ENCODE measurements around the gene DCTN1. TPM values are rescaled to one million over a fixed set of nuclear protein-coding genes. Genes with fewer than 3 reads are reported as not detected.
"Not testable (repeated sequence)": the region's sequence is repeated elsewhere in the genome, so short reads cannot be mapped to it uniquely, and the experiment has no call there.

Gene DCTN1
- total RNA-seq, 1 donor from 2014 or later, result 100 TPM

- H3K9me3 ChIP-seq (ENCODE audit: low read depth), result no peaks in the 10 kb centered on the region
- H3K79me2 ChIP-seq (ENCODE audit: low read depth), result peaks cover 16% of the 10 kb centered on the region
- H3K9ac ChIP-seq, result no peak overlapping the region
- no peak overlapping the region for H3K4me3 ChIP-seq
- no peak for DNase-seq (ENCODE audit: low spot score)
- no peak overlapping the region for H3K4me2 ChIP-seq
- Mint-ChIP-seq H3K27ac (no peak overlapping the region), H3K27me3 (ENCODE audit: insufficient read depth, low read depth) (peaks cover 15% of the 10 kb centered on the region), H3K9me3 (no peaks in the 10 kb centered on the region), H3K4me3 (peak overlapping the region; percentile 66), H3K4me1 (peaks cover 28% of the 10 kb centered on the region), H3K36me3 (peaks cover 32% of the 10 kb centered on the region)
- no peaks in the 10 kb centered on the region for H3K4me1 ChIP-seq
- peaks cover 24% of the 10 kb centered on the region for H4K20me1 ChIP-seq (ENCODE audit: low read depth)
- H3F3A ChIP-seq (ENCODE audit: low read depth), result peaks cover 37% of the 10 kb centered on the region
- no peaks in the 10 kb centered on the region for H3K36me3 ChIP-seq
- no peak overlapping the region for H2AFZ ChIP-seq (replicated peaks)
- H3K27ac ChIP-seq, result no peak overlapping the region
- H3K27me3 ChIP-seq, result peaks cover 7% of the 10 kb centered on the region
- TF ChIP-seq EZH2 (IDR thresholded peaks at IDR 0.05) (no peak), CTCF (IDR thresholded peaks at IDR 0.05) (no peak), EZH2phosphoT487 (IDR thresholded peaks at IDR 0.05) (no peak)
Observed at GRCh38 chr2:74424139-74424992, 44.3 kb upstream of the DCTN1 start.

- Histone ChIP-seq H3K36me3 (no peaks in the 10 kb centered on the region), H3K9me3 (ENCODE audit: low read depth) (no peaks in the 10 kb centered on the region), H4K20me1 (ENCODE audit: low read depth) (peaks cover 24% of the 10 kb centered on the region), H3K27me3 (peaks cover 7% of the 10 kb centered on the region), H3K4me1 (no peaks in the 10 kb centered on the region), H3F3A (ENCODE audit: low read depth) (peaks cover 37% of the 10 kb centered on the region), H2AFZ (replicated peaks) (no peak overlapping the region), H3K9ac (no peak overlapping the region), H3K79me2 (ENCODE audit: low read depth) (peaks cover 16% of the 10 kb centered on the region), H3K4me3 (no peak overlapping the region), H3K27ac (no peak overlapping the region), H3K4me2 (peak overlapping the region; percentile 91)
- Mint-ChIP-seq H3K27me3 (ENCODE audit: insufficient read depth, low read depth) (peaks cover 15% of the 10 kb centered on the region), H3K4me3 (peak overlapping the region; percentile 99), H3K36me3 (peaks cover 23% of the 10 kb centered on the region), H3K9me3 (no peaks in the 10 kb centered on the region), H3K4me1 (peaks cover 28% of the 10 kb centered on the region), H3K27ac (no peak overlapping the region)
- TF ChIP-seq CTCF (IDR thresholded peaks at IDR 0.05), result no peak
- TF ChIP-seq EZH2 (IDR thresholded peaks at IDR 0.05), result no peak
- TF ChIP-seq EZH2phosphoT487 (IDR thresholded peaks at IDR 0.05), result no peak
- no peak for DNase-seq (ENCODE audit: low spot score)
Observed at GRCh38 chr2:74423231-74424095, 43.4 kb upstream of the DCTN1 start.

- peak; percentile 97 for DNase-seq (ENCODE audit: low spot score)
- Histone ChIP-seq H3K9ac (no peak within 1 kb of the TSS), H3K4me3 (peak within 1 kb of the TSS; percentile 76), H4K20me1 (ENCODE audit: low read depth) (peaks cover 14% of the 10 kb centered on the region), H3K9me3 (ENCODE audit: low read depth) (no peaks in the 10 kb centered on the region), H3K4me1 (no peaks in the 10 kb centered on the region), H3F3A (ENCODE audit: low read depth) (peaks cover 28% of the 10 kb centered on the region), H3K27me3 (peaks cover 7% of the 10 kb centered on the region), H2AFZ (replicated peaks) (peak within 1 kb of the TSS; percentile 85), H3K4me2 (peak within 1 kb of the TSS; percentile 91), H3K36me3 (no peaks in the 10 kb centered on the region), H3K27ac (no peak within 1 kb of the TSS), H3K79me2 (ENCODE audit: low read depth) (peaks cover 16% of the 10 kb centered on the region)
- Mint-ChIP-seq H3K27ac (peak within 1 kb of the TSS; percentile 86), H3K27me3 (ENCODE audit: insufficient read depth, low read depth) (peaks cover 16% of the 10 kb centered on the region), H3K4me1 (peaks cover 30% of the 10 kb centered on the region), H3K36me3 (peaks cover 16% of the 10 kb centered on the region), H3K9me3 (no peaks in the 10 kb centered on the region), H3K4me3 (peak within 1 kb of the TSS; percentile 99)
- TF ChIP-seq CTCF (IDR thresholded peaks at IDR 0.05) (no peak), EZH2 (IDR thresholded peaks at IDR 0.05) (no peak), EZH2phosphoT487 (IDR thresholded peaks at IDR 0.05) (no peak)
Observed at GRCh38 chr2:74421221-74421870, 41.2 kb upstream of the DCTN1 start, which contains the start of the genes C2orf81 and WDR54. Gene C2orf81, minus strand, starts transcription at chr2:74421619. Its CDS starts 59 bp downstream, at chr2:74421560. Gene WDR54, plus strand, starts transcription at chr2:74421730. Its CDS starts 424 bp downstream, at chr2:74422154.

GRCh38 chr2:74420443-74421103, 40.5 kb upstream of the DCTN1 start:
- not testable (repeated sequence) for H3K4me1 ChIP-seq; H3K27ac ChIP-seq; H2AFZ ChIP-seq (replicated peaks); H3K36me3 ChIP-seq; H3K9ac ChIP-seq; H4K20me1 ChIP-seq (ENCODE audit: low read depth); H3K9me3 ChIP-seq (ENCODE audit: low read depth); DNase-seq (ENCODE audit: low spot score); H3K9me3 Mint-ChIP-seq; H3K27me3 ChIP-seq
- H3K79me2 ChIP-seq (ENCODE audit: low read depth), result peaks cover 16% of the 10 kb centered on the region
- Mint-ChIP-seq H3K27me3 (ENCODE audit: insufficient read depth, low read depth) (peaks cover 16% of the 10 kb centered on the region), H3K36me3 (peaks cover 14% of the 10 kb centered on the region), H3K4me3 (peak overlapping the region; percentile 99), H3K4me1 (peaks cover 30% of the 10 kb centered on the region), H3K27ac (peak overlapping the region; percentile 61)
- H3K4me3 ChIP-seq, result peak overlapping the region; percentile 76
- H3K4me2 ChIP-seq, result peak overlapping the region; percentile 91
- peaks cover 21% of the 10 kb centered on the region for H3F3A ChIP-seq (ENCODE audit: low read depth)
